HT1080 (cell line): Measurements from ENCODE around the gene HDAC4. TPM values are rescaled to one million over a fixed set of nuclear protein-coding genes. Genes with fewer than 3 reads are reported as not detected.
"Not testable (repeated sequence)": the region's sequence is repeated elsewhere in the genome, so short reads cannot be mapped to it uniquely, and the experiment has no call there.

Source experiments
- DNase-seq: peaks from one replicate; pipeline ENCODE4 v3.0.0-alpha.2; 2015; ENCODE audit warnings: low read depth
- total RNA-seq: library from RNA; depleted of rRNA; stranded (reverse); fragments of >200 nt; shearing (Covaris generic); gene quantifications from 2 replicates; pipeline ENCODE4 v1.2.3, GENCODE V29; 2014

Gene HDAC4
- total RNA-seq, 1 experiment from 2014 or later, result 2.8 TPM

- no peak for DNase-seq
These were observed 220.2 kb downstream of the HDAC4 start for GRCh38 chr2:239180526-239181073.

- no peak for DNase-seq
These were observed 220.9 kb downstream of the HDAC4 start for GRCh38 chr2:239179851-239180371.

- no peak for DNase-seq
These were observed 221.9 kb downstream of the HDAC4 start for GRCh38 chr2:239178954-239179353.

- DNase-seq, result no peak
These were observed 222.3 kb downstream of the HDAC4 start for GRCh38 chr2:239178484-239178883.

- no peak for DNase-seq
These were observed 222.9 kb downstream of the HDAC4 start for GRCh38 chr2:239177908-239178307.

GRCh38 chr2:239177325-239177724, 223.5 kb downstream of the HDAC4 start:
- DNase-seq, result no peak

GRCh38 chr2:239176138-239176803, 224.5 kb downstream of the HDAC4 start:
- not testable (repeated sequence) for DNase-seq

GRCh38 chr2:239175181-239175580, 225.6 kb downstream of the HDAC4 start:
- no peak for DNase-seq

GRCh38 chr2:239173301-239173700, 227.5 kb downstream of the HDAC4 start:
- no peak for DNase-seq

- DNase-seq, result no peak
These were observed 229.2 kb downstream of the HDAC4 start for GRCh38 chr2:239171643-239172042.

- no peak for DNase-seq
These were observed 231.3 kb downstream of the HDAC4 start for GRCh38 chr2:239169311-239170048.

- no peak for DNase-seq
These were observed 232.2 kb downstream of the HDAC4 start for GRCh38 chr2:239168575-239168974.

- no peak for DNase-seq
These were observed 232.9 kb downstream of the HDAC4 start for GRCh38 chr2:239167766-239168444.

GRCh38 chr2:239167011-239167673, 233.7 kb downstream of the HDAC4 start:
- DNase-seq, result no peak

GRCh38 chr2:239166201-239166834, 234.5 kb downstream of the HDAC4 start:
- no peak for DNase-seq

- DNase-seq, result no peak
These were observed 235.5 kb downstream of the HDAC4 start for GRCh38 chr2:239165206-239165831.

- DNase-seq, result no peak
These were observed 236.4 kb downstream of the HDAC4 start for GRCh38 chr2:239164335-239164871.

GRCh38 chr2:239163688-239164334, 237.0 kb downstream of the HDAC4 start:
- no peak for DNase-seq

- no peak for DNase-seq
These were observed 237.7 kb downstream of the HDAC4 start for GRCh38 chr2:239162976-239163687.
